SK-N-SH treated with all-trans-retinoic acid at 6 μM for 48 hours (cell line): ENCODE data around the gene MGME1.

Source experiments
- ATAC-seq: fragments of 200-7000 bp; cut with Tn5 transposase; 3 replicates; pipeline ENCODE4 v1.9.1; 2020; ENCODE audit warnings: mild to moderate bottlenecking, moderate library complexity
- ARNTL ChIP-seq: fragments of 450-650 bp; formaldehyde crosslinking; IDR thresholded peaks from 2 replicates; pipeline ENCODE4 v1.5.0; 2020; ENCODE audit warnings: low read depth, mild to moderate bottlenecking, moderate library complexity, borderline replicate concordance
- BACH2 ChIP-seq: fragments of 250-450 bp; sonication (Bioruptor Pico); IDR thresholded peaks from 2 replicates; pipeline ENCODE4 v1.9.0; 2021; ENCODE audit warnings: mild to moderate bottlenecking, borderline replicate concordance
- ESRRG ChIP-seq: fragments of 250-450 bp; sonication (Bioruptor Pico); IDR thresholded peaks from 2 replicates; pipeline ENCODE4 v1.6.1; 2021; ENCODE audit warnings: mild to moderate bottlenecking
- GLIS3 ChIP-seq: fragments of 250-450 bp; sonication (Bioruptor Pico); IDR thresholded peaks from 2 replicates; pipeline ENCODE4 v1.5.0; 2020; ENCODE audit warnings: mild to moderate bottlenecking, moderate library complexity
- ISL1 ChIP-seq: fragments of 250-450 bp; sonication (Bioruptor Pico); IDR thresholded peaks from 2 replicates; pipeline ENCODE4 v2.1.2; 2022; ENCODE audit warnings: mild to moderate bottlenecking, moderate library complexity
- OSR1 ChIP-seq: fragments of 250-450 bp; sonication (Bioruptor Pico); IDR thresholded peaks from 2 replicates; pipeline ENCODE4 v1.8.0; 2022; ENCODE audit warnings: moderate library complexity, mild to moderate bottlenecking, inconsistent platforms
- PPARA ChIP-seq: fragments of 250-450 bp; sonication (Bioruptor Pico); IDR thresholded peaks from 2 replicates; pipeline ENCODE4 v1.5.0; 2020; ENCODE audit warnings: mild to moderate bottlenecking, borderline replicate concordance
- SNAI2 ChIP-seq: fragments of 250-450 bp; sonication (Bioruptor Pico); IDR thresholded peaks from 2 replicates; pipeline ENCODE4 v1.5.0; 2020; ENCODE audit warnings: mild to moderate bottlenecking, moderate library complexity
- TCF4 ChIP-seq: fragments of 250-450 bp; sonication (Bioruptor Pico); IDR thresholded peaks from 2 replicates; pipeline ENCODE4 v1.8.0; 2021; ENCODE audit warnings: mild to moderate bottlenecking, moderate library complexity, borderline replicate concordance
- TOX ChIP-seq: fragments of 250-450 bp; sonication (Bioruptor Pico); IDR thresholded peaks from 2 replicates; pipeline ENCODE4 v1.8.0; 2021; ENCODE audit warnings: mild to moderate bottlenecking, moderate library complexity, borderline replicate concordance
- ZFP3 ChIP-seq: fragments of 250-450 bp; sonication (Bioruptor Pico); IDR thresholded peaks from 2 replicates; pipeline ENCODE4 v1.5.0; 2020; ENCODE audit warnings: mild to moderate bottlenecking, moderate library complexity
- ZFP30 ChIP-seq: fragments of 450-650 bp; formaldehyde crosslinking; IDR thresholded peaks from 2 replicates; pipeline ENCODE4 v1.5.0; 2022; ENCODE audit warnings: mild to moderate bottlenecking, moderate library complexity
- ZNF565 ChIP-seq: fragments of 450-650 bp; formaldehyde crosslinking; conservative IDR thresholded peaks from 2 replicates; pipeline ENCODE4 v1.5.0; 2020; ENCODE audit warnings: low read depth, mild to moderate bottlenecking, moderate library complexity
- ZNF70 ChIP-seq: fragments of 450-650 bp; formaldehyde crosslinking; IDR thresholded peaks from 2 replicates; pipeline ENCODE4 v1.5.0; 2020; ENCODE audit warnings: mild to moderate bottlenecking, moderate library complexity
- ZNF8 ChIP-seq: fragments of 450-650 bp; formaldehyde crosslinking; IDR thresholded peaks from 2 replicates; pipeline ENCODE4 v1.5.0; 2020; ENCODE audit warnings: mild to moderate bottlenecking, moderate library complexity
- TF ChIP-seq, protein P1 (sequence below): fragments of 250-450 bp; sonication (Bioruptor Pico); IDR thresholded peaks from 2 replicates; pipeline ENCODE4 v1.5.1; 2020; ENCODE audit warnings: low read depth, mild to moderate bottlenecking, moderate library complexity
- TF ChIP-seq, protein P2 (sequence below): fragments of 250-450 bp; sonication (Bioruptor Pico); IDR thresholded peaks from 2 replicates; pipeline ENCODE4 v1.5.0; 2020; ENCODE audit warnings: mild to moderate bottlenecking, moderate library complexity
- TF ChIP-seq, protein P3 (sequence below): fragments of 250-450 bp; sonication (Bioruptor Pico); IDR thresholded peaks from 2 replicates; pipeline ENCODE4 v1.5.1; 2021; ENCODE audit warnings: mild to moderate bottlenecking, moderate library complexity
- TF ChIP-seq, protein P4 (sequence below): fragments of 250-450 bp; sonication (Bioruptor Pico); IDR thresholded peaks from 2 replicates; pipeline ENCODE4 v1.8.0; 2021; ENCODE audit warnings: low read depth, mild to moderate bottlenecking, moderate library complexity, borderline replicate concordance
- TF ChIP-seq, protein P5 (sequence below): fragments of 250-450 bp; sonication (Bioruptor Pico); IDR thresholded peaks from 2 replicates; pipeline ENCODE4 v1.8.0; 2020; ENCODE audit warnings: mild to moderate bottlenecking, moderate library complexity, borderline replicate concordance

Gene MGME1

DNA sequence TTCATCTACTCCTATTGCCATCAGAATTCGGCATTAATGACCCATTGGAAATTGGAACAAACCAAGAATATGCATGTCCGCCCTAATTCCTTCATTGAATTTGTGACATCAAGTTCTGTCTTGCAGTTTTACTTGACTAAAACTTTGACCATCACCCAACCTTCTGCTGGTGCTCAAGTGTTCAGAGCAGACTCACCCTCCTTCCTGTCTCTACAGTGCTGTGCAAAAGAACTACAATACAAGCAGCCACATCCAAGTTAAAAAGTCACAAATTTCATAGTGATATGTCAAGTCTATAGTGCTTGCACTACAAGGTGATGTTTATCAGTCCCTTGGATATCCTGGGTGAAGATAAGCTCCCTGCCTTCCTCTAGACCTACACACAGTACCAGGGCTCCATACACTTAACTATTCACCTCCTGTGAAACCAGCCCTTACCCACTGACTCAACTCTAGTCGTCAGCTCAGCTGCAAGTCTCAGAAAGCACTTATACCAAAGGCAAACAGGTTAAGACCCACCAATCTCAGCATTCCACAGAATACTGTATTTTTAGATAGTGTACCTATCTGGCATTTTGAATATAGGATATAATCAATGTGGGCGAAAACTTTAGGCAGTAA lies 23.9 kb upstream of the MGME1 start:
- ATAC-seq, result no peak
- TF ChIP-seq SNAI2 (CRISPR knock-in tag) (no peak), ZFP3 (CRISPR knock-in tag) (no peak), ZFP30 (CRISPR knock-in tag) (no peak), BACH2 (CRISPR knock-in tag) (no peak), TOX (no peak), ISL1 (CRISPR knock-in tag) (no peak), ARNTL (CRISPR knock-in tag) (no peak), ZNF565 (CRISPR knock-in tag) (no peak), ZNF8 (CRISPR knock-in tag) (no peak), PPARA (CRISPR knock-in tag) (no peak), ESRRG (CRISPR knock-in tag) (no peak), OSR1 (CRISPR knock-in tag) (no peak)
- TF ChIP-seq, protein P1, sequence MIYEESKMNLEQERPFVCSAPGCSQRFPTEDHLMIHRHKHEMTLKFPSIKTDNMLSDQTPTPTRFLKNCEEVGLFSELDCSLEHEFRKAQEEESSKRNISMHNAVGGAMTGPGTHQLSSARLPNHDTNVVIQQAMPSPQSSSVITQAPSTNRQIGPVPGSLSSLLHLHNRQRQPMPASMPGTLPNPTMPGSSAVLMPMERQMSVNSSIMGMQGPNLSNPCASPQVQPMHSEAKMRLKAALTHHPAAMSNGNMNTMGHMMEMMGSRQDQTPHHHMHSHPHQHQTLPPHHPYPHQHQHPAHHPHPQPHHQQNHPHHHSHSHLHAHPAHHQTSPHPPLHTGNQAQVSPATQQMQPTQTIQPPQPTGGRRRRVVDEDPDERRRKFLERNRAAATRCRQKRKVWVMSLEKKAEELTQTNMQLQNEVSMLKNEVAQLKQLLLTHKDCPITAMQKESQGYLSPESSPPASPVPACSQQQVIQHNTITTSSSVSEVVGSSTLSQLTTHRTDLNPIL (CRISPR knock-in tag), result no peak

DNA sequence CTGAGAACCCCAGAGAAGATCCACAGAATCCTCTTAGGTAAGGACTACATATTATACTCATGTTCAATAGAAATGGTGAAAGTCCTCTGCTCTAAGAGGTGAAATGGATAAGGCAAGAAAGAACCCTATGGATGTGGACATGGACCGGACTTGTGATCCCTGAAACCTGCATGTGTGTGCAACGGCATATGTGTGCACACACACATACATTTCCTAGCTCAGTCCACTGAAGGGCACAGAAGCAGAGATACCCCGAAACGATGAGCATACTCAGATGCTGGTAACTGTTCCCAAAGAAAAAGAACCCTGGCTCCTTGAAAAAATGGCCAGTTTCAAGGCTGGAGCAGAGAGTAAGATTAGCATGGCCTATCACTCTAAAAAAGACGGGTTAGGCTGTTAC lies 22.8 kb upstream of the MGME1 start:
- TF ChIP-seq, protein P2, sequence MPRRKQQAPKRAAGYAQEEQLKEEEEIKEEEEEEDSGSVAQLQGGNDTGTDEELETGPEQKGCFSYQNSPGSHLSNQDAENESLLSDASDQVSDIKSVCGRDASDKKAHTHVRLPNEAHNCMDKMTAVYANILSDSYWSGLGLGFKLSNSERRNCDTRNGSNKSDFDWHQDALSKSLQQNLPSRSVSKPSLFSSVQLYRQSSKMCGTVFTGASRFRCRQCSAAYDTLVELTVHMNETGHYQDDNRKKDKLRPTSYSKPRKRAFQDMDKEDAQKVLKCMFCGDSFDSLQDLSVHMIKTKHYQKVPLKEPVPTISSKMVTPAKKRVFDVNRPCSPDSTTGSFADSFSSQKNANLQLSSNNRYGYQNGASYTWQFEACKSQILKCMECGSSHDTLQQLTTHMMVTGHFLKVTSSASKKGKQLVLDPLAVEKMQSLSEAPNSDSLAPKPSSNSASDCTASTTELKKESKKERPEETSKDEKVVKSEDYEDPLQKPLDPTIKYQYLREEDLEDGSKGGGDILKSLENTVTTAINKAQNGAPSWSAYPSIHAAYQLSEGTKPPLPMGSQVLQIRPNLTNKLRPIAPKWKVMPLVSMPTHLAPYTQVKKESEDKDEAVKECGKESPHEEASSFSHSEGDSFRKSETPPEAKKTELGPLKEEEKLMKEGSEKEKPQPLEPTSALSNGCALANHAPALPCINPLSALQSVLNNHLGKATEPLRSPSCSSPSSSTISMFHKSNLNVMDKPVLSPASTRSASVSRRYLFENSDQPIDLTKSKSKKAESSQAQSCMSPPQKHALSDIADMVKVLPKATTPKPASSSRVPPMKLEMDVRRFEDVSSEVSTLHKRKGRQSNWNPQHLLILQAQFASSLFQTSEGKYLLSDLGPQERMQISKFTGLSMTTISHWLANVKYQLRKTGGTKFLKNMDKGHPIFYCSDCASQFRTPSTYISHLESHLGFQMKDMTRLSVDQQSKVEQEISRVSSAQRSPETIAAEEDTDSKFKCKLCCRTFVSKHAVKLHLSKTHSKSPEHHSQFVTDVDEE, result no peak
- TF ChIP-seq TCF4 (CRISPR knock-in tag) (no peak), ZNF70 (CRISPR knock-in tag) (no peak)
- TF ChIP-seq, all 23 proteins: peak for 0
- no peak for ATAC-seq

DNA sequence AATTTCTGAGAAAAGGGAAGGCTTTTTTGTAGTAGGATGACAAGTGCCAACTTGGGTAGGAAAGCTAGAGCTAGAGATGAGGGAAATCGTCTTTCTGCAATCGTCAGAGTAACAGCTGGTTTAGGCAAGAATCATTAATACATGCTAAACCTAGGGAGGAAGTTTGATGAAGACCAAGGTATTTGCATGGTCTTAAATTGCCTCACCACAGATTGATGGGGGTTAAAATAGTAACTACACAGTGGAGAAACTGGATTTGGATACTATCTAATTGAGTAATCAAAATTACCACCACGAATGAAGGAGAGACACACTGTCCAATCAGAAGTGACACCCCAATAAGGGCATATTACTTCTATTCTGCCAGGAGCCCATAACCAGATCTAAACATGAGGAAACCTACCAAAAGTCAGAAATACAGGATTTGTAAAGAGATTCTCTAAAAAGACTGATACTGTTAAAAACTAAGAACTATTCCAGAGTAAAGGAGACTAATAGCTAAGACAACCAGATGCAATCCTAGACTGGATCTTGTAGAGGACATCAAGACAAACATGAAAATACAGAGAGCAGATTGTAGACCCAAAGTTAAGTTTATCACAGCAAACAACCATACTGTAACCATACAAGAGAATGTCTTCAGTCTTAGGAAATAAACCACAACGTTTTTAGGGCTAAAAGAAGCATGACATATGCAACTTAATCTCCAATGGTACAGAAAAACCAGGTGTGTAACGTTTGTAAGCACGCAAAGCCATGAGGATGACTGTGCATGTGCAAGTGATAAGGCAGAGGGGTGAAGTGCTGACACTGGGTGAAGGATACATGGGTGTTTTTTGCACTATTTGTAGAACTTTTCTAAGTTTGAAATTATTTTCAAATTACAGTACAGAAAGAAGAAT lies 22.0 kb upstream of the MGME1 start:
- TF ChIP-seq ZFP30 (CRISPR knock-in tag), result no peak
- no peak for TF ChIP-seq GLIS3 (CRISPR knock-in tag)
- TF ChIP-seq TOX, result no peak
- no peak for TF ChIP-seq SNAI2 (CRISPR knock-in tag)
- TF ChIP-seq, protein P1 (CRISPR knock-in tag), result no peak
- TF ChIP-seq, protein P3, sequence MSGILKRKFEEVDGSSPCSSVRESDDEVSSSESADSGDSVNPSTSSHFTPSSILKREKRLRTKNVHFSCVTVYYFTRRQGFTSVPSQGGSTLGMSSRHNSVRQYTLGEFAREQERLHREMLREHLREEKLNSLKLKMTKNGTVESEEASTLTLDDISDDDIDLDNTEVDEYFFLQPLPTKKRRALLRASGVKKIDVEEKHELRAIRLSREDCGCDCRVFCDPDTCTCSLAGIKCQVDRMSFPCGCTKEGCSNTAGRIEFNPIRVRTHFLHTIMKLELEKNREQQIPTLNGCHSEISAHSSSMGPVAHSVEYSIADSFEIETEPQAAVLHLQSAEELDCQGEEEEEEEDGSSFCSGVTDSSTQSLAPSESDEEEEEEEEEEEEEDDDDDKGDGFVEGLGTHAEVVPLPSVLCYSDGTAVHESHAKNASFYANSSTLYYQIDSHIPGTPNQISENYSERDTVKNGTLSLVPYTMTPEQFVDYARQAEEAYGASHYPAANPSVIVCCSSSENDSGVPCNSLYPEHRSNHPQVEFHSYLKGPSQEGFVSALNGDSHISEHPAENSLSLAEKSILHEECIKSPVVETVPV (CRISPR knock-in tag), result no peak
- no peak for TF ChIP-seq ISL1 (CRISPR knock-in tag)
- TF ChIP-seq, protein P4, sequence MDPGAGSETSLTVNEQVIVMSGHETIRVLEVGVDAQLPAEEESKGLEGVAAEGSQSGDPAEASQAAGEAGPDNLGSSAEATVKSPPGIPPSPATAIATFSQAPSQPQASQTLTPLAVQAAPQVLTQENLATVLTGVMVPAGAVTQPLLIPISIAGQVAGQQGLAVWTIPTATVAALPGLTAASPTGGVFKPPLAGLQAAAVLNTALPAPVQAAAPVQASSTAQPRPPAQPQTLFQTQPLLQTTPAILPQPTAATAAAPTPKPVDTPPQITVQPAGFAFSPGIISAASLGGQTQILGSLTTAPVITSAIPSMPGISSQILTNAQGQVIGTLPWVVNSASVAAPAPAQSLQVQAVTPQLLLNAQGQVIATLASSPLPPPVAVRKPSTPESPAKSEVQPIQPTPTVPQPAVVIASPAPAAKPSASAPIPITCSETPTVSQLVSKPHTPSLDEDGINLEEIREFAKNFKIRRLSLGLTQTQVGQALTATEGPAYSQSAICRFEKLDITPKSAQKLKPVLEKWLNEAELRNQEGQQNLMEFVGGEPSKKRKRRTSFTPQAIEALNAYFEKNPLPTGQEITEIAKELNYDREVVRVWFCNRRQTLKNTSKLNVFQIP (CRISPR knock-in tag), result no peak
- no peak for TF ChIP-seq BACH2 (CRISPR knock-in tag)
- TF ChIP-seq, protein P2, result no peak
- no peak for TF ChIP-seq ZNF70 (CRISPR knock-in tag)
- no peak for TF ChIP-seq ARNTL (CRISPR knock-in tag)
- TF ChIP-seq, protein P5, sequence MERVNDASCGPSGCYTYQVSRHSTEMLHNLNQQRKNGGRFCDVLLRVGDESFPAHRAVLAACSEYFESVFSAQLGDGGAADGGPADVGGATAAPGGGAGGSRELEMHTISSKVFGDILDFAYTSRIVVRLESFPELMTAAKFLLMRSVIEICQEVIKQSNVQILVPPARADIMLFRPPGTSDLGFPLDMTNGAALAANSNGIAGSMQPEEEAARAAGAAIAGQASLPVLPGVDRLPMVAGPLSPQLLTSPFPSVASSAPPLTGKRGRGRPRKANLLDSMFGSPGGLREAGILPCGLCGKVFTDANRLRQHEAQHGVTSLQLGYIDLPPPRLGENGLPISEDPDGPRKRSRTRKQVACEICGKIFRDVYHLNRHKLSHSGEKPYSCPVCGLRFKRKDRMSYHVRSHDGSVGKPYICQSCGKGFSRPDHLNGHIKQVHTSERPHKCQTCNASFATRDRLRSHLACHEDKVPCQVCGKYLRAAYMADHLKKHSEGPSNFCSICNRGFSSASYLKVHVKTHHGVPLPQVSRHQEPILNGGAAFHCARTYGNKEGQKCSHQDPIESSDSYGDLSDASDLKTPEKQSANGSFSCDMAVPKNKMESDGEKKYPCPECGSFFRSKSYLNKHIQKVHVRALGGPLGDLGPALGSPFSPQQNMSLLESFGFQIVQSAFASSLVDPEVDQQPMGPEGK (CRISPR knock-in tag), result no peak
- TF ChIP-seq, all 23 proteins: peak for 0
- no peak for ATAC-seq
